ENCODE data around the gene C4BPB. TPM values are rescaled to one million over a fixed set of nuclear protein-coding genes. Genes with fewer than 3 reads are reported as not detected.
"Not testable (repeated sequence)": the region's sequence is repeated elsewhere in the genome, so short reads cannot be mapped to it uniquely, and the experiment has no call there.

The C4BPB gene, protein sequence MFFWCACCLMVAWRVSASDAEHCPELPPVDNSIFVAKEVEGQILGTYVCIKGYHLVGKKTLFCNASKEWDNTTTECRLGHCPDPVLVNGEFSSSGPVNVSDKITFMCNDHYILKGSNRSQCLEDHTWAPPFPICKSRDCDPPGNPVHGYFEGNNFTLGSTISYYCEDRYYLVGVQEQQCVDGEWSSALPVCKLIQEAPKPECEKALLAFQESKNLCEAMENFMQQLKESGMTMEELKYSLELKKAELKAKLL
- 2.9 TPM for total RNA-seq (ENCODE audit: insufficient read depth, low replicate concordance)

- no peak for DNase-seq (ENCODE audit: low spot score)
These were observed at the start of gene C4BPB for GRCh38 chr1:207088701-207089626. TSS of gene C4BPB (plus strand) at chr1:207088860. CDS start at chr1:207089532, 672 bp downstream.

DNA sequence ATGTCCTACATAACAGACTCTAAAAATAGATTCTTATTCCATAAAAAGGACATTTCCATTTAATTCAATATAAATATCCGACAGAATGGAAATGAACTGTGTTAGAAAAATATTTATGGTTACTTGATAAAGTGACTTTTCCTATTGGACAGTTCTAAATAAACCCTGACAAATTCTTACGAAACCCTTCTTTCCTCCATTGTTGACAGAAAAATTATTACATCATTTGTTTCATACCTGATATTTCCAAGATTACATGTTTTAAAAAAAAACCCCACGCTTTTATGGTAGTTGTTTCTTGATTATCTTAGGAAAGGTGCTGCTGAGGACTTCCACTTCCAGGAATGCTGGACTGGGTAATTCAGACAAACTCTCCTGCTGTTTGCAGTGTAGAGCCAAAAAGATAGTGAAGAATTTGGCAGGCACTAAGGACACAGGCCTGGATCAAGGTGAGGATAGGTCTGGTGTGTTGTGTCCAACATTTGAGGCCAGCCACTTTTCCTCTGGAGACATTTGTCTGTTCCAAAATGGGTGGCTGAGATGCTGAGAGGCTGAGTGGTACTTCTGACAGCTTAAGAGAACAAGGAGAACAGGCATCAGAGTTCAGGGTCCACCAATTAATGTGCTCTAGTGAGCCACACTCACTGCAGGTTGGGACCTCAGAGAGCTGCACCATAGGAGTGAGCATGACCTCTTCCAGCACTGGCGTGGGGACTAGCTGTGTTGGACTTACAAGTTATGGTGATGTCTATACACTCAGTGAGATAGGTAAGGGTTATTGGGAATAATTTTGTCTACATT lies 49.1 kb upstream of the C4BPB start:
- DNase-seq (ENCODE audit: low spot score) = no peak

- peak; percentile 54 for DNase-seq (ENCODE audit: low spot score)
These were observed 48.5 kb upstream of the C4BPB start for GRCh38 chr1:207040181-207040533.

- DNase-seq (ENCODE audit: low spot score) = not testable (repeated sequence)
These were observed 47.3 kb upstream of the C4BPB start for GRCh38 chr1:207041397-207041796.

GRCh38 chr1:207045453-207045852 lies 43.2 kb upstream of the C4BPB start:
- no peak for DNase-seq (ENCODE audit: low spot score)

GRCh38 chr1:207047505-207047904 lies 41.2 kb upstream of the C4BPB start:
- DNase-seq (ENCODE audit: low spot score) = no peak

DNA sequence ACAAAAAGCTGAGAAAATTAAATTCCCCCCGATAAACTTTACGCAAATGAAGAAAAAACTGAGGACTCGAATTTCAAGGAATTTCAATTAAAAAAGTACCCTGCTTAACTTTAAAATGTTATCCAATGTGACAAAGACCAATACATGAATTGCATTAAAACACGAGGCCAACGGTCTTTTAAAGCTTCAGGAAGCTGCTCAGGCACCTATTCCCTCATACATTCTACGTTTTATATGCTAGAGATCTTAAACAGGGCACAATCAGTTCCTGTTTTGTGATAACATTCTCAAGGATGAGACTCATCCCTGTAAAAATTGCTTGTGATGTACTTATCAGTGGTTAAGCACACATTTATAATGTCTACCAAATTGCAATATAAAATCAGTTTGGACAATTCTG lies 40.6 kb upstream of the C4BPB start:
- no peak for DNase-seq (ENCODE audit: low spot score)

DNA sequence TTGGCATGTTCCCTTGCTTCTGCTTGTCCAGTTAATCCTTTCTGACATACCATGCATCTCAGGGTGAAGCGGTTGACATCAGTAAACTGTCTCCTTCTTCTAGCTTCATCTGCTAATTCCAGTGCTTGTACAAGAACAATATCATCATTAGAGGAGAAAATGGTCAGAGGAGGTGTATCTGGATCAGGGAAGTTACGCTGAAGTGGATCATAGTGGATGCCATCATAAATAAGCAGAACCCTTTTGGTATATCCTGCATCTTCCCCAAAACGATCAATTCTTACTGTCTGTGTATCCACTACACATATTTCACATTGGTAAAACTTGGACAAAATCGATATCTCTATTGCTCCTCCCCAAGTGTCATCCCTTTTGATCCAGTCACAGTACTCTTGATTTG lies 39.6 kb upstream of the C4BPB start:
- no peak for DNase-seq (ENCODE audit: low spot score)

GRCh38 chr1:207049514-207049913 lies 39.1 kb upstream of the C4BPB start:
- no peak for DNase-seq (ENCODE audit: low spot score)

DNA sequence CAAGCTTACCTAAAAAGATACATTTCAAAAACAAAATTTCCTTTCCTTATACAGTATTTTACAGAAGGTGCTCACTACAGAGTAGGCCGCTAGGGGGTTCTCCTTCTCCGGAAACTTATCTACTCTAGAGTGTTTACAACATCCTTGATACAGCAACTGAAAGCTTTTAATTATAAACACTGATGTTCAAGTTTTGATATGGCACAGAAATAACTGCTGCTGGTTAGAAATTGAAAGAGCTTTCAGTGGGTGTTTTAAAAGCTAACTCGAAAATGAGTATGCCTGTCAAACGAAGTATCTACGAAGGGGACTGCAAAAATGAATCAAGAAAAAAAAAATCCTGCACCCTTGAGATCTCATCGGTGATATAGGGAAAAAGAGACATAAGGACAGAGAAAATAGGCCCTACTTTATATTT lies 38.7 kb upstream of the C4BPB start:
- DNase-seq (ENCODE audit: low spot score) = peak; percentile 72

DNA sequence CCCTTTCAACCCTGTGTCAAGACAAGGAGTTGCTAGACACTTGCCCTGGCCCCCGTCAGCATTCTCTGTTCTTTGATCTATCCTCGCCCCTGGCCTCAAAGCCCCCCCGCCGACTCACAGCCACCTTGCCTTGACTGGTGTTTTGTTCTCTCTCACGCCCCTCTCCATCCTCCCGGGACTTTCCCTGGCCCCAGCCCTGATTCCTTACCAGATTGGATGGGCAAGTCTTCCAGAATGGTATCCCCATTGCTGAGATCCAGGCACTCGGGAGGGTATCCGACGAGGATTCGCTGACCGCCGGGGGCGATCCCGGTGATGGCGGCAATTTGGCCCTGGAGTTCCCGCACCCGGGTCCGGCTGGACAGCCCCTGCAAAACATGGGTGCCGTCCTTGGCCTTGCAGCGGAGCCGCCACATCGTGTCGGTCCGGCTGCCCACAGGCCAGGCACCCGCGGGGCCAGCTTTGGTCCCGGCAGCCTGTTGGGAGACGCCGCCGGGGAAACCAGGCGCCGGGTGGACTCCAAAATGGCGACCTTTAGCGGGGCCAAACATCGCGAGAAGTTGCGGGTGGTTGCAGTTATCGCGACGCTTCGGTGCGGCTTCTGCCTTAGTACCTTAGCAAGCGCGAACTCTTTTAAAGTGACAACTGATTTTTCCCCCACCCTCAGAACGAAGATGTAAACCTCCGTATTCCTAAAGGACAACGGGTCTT lies 38.0 kb upstream of the C4BPB start:
- peak; percentile 96 for DNase-seq (ENCODE audit: low spot score)

DNA sequence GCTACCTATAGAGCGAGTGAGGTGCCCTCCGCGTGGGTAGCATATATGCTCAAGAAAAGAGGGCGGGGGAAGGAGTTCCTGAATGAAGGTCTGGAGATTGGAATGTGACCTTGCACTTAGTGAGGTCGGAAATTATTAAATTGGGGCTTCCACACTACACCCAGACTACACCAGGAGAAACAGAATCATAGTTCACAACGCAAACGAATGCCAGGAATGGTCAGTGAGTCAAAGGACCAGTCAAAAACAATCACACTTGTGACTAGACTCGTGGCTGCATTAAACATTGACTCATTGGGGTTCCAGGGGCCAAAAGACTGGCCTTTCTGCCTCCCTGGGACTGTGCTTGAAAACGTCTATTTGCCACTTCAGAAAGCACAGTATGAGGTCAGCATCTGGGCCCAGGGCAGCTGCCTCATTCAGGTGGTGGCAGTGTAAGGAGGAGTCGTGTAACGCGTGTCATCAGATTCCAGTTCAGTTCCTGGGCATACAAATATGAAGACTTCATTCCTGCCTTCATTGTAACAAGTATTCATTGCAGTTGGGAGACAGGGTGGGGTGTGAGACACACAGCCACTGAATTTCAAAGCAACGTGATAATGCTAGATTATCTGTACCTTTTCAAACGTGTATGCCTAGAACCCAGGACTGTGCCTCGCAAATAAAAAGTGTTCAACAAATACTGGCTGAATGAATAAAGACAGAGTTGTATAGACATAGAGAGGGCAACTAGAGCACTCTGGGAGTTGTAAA lies 37.3 kb upstream of the C4BPB start, which contains the start of gene YOD1:
Gene YOD1 (minus strand): TSS at position 18 of the 753 bp plus-strand sequence. CDS start 178 bp downstream, outside the sequence.
- no peak for DNase-seq (ENCODE audit: low spot score)

GRCh38 chr1:207052911-207053769 lies 35.5 kb upstream of the C4BPB start, which contains the start of gene PFKFB2:
TSS of gene PFKFB2 (plus strand) at chr1:207053275. CDS start at chr1:207054718, 1,443 bp downstream.
- DNase-seq (ENCODE audit: low spot score) = peak; percentile 99

DNA sequence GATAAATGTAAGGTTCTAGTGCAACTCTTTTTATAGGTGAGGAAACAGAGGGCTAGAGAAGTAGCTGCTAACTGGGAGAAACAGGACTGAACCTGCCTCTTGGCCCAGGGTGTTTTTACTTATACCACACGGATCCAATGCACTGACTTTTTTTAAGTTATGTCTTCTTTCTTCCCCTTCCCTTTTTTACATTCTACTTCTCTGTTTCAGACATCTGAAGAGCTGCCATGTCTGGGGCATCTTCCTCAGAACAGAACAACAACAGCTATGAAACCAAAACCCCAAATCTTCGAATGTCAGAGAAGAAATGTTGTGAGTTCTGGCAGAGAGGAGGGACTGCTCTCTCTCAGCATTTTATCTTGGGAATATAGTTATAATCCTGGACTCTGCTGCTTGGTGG lies 34.2 kb upstream of the C4BPB start:
- no peak for DNase-seq (ENCODE audit: low spot score)

GRCh38 chr1:207055386-207056001 lies 33.2 kb upstream of the C4BPB start:
- DNase-seq (ENCODE audit: low spot score) = no peak

DNA sequence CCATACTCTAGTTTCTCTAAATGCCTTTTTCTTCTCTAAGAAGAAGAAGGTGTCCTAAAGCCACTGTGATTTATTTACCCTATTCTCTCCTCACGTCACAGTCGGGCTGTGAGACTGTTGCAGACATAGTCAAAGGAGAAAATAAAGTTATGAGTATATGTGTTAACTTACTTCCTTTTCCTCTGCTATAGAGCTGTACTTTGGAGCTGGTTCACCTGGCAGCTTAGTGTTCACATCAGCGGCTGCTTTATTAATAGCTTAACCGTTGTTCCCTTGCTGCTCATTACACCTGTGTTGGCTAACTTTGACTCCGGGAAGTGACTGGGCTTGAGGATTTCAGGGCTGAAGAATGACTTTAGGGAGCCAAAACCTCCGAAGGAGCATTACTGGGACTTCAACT lies 32.0 kb upstream of the C4BPB start:
- no peak for DNase-seq (ENCODE audit: low spot score)

DNA sequence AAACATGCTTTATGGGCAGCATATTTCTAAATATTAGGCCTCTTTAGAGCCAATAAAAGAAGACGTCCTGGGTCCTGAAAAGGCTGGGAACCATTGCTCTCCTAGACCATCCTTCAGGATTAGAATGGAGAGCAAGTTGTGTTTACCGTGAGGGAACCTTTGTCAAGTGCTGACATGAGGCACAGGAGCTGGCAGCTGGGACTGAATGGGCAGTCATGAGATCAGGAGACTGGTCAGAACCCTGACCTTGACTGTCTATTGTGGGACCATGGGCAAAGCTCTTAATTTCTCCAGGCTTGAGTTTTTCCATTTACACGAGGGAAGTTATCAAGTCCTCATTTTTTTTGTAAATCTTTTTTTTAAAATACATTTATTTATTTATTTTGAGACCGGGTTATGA lies 30.4 kb upstream of the C4BPB start:
- DNase-seq (ENCODE audit: low spot score) = no peak

DNA sequence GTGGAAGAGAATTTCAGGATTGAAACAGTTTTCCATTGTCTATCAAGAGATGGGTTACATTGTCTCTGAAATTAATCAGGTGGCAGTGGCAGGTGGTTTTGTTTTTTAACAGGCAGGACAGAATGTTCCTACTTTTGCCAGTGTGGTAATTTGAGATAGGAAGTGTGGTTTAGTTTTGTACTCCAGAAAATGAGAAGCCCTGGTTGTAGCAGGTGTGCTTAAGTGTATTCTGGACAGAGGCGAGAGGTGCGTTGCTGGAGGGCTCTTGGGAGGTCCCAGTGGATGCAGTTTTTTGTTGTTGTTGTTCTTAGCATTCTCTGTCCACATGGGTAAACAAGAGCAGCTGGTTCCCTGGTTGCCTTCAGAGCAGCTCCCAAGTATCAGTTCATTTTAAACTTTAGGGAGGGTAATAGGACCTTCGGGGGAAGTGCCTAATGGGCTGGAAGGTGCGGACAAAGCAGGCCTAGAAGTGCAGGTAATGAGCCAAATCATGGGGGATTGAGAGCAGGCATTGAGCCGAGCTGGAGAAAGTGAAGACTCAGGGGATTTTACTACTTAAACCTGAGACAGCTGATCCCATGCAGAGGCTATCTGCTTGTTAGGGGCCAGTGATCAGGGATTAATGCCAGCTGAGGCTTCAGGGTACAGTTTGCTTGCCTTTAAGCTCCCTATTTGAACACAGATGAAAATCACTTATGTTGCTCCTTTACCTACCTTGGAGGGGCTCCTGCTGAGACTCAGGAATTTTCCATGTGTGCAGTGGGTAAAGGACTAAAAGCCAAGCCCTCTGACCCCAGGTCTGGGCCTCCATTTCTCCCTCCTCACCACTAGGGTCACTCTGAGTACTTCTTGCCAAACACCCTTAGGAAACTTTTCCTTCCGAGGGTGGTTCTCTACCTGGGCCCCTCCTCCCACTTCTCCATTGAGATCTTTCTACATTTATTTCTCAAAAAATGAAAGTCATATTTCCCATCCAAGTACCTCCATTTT lies 29.5 kb upstream of the C4BPB start:
- DNase-seq (ENCODE audit: low spot score) = no peak
